ENCODE data around the gene SH3PXD2A. TPM values are rescaled to one million over a fixed set of nuclear protein-coding genes. Genes with fewer than 3 reads are reported as not detected.
A peak's percentile ranks its signal among the peaks of the same experiment; 100 is the strongest.

Gene SH3PXD2A
- total RNA-seq, 1 experiment from 2014 or later: 5.4 TPM

DNA sequence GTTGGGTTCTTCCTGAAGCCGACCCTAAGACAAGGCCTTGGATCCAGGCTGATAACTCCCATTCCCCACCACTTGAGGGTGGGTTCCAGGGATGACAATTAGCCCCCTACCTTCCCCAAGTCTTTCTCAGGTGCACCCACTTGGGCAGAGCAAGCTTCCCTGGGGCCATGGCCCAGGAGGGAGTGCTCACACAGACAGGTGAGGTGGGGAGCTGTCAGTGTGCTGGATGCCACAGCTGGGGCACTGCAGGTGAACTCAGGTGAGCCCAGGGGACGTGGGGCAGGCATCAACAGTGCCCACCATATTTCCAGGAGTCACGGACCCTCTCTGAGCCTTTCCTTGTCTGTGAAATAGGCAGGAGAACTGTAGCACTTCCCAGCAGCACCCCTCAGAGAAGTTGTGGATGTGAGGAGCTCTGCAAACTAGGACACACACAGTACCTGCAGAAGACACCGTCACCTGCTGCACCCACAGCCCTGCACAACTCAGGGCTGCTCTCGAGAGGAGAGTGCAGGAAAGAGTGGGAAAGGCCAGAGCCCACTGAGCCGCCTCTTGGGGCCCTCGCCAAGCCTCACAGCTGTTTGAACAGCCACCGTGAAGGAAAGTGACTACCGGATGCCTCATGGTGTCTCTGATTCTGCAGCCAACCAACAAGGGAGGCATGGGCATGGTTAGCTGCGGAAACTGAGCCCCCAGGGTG is 17.9 kb downstream of the SH3PXD2A start:
- Histone ChIP-seq H3K4me3 (no peak overlapping the region), H3K36me3 (no peaks in the 10 kb centered on the region), H3K27me3 (no peaks in the 10 kb centered on the region), H3K4me1 (peaks cover 37% of the 10 kb centered on the region), H3K9me3 (replicated peaks) (peaks cover 5% of the 10 kb centered on the region), H3K27ac (no peak overlapping the region)
- DNase-seq: no peak

DNA sequence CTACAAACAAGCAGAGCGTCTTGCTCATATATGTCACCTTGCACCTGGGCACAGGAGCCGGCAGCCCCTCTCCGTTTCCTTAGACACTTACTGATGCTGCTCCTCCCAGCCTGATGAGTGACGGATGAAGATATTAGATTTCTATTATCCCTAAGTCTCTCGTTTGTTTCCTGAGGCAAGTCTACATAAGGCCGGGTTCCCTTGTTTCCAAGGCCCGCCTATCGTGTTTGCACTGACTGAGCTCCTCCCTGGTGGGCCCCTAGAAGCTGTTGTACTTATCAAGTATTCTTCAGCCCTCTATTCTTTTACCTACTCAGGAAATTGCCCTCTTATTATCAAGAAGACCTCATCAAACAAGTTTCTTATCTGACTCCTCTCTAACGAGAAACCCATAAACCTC is 18.5 kb downstream of the SH3PXD2A start:
- H3K4me1 ChIP-seq: peaks cover 37% of the 10 kb centered on the region
- no peak overlapping the region for H3K27ac ChIP-seq

DNA sequence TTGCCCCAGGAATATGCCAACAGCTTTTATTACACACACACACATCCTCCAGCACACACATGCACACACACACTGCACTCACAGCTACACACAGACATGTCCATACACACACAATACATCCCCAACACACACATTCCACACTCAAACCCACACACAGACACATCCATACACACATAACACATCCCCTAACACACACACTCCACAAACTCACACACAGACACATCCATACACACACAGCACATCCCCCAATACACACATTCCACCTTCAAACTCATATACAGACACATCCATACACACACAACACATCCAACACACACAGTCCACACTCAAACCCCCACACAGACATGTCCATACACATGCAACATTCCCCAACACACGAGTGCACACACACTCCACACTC is 19.1 kb downstream of the SH3PXD2A start:
- Histone ChIP-seq H3K27ac (no peak overlapping the region), H3K9me3 (replicated peaks) (peaks cover 8% of the 10 kb centered on the region), H3K4me3 (no peak overlapping the region), H3K4me1 (peaks cover 32% of the 10 kb centered on the region), H3K27me3 (no peaks in the 10 kb centered on the region), H3K36me3 (no peaks in the 10 kb centered on the region)
- DNase-seq: no peak

More for the DNA sequence above, 18.5 kb downstream of the SH3PXD2A start:
- Histone ChIP-seq H3K36me3 (no peaks in the 10 kb centered on the region), H3K9me3 (replicated peaks) (peaks cover 8% of the 10 kb centered on the region), H3K4me3 (no peak overlapping the region), H3K27me3 (no peaks in the 10 kb centered on the region)
- DNase-seq: no peak

DNA sequence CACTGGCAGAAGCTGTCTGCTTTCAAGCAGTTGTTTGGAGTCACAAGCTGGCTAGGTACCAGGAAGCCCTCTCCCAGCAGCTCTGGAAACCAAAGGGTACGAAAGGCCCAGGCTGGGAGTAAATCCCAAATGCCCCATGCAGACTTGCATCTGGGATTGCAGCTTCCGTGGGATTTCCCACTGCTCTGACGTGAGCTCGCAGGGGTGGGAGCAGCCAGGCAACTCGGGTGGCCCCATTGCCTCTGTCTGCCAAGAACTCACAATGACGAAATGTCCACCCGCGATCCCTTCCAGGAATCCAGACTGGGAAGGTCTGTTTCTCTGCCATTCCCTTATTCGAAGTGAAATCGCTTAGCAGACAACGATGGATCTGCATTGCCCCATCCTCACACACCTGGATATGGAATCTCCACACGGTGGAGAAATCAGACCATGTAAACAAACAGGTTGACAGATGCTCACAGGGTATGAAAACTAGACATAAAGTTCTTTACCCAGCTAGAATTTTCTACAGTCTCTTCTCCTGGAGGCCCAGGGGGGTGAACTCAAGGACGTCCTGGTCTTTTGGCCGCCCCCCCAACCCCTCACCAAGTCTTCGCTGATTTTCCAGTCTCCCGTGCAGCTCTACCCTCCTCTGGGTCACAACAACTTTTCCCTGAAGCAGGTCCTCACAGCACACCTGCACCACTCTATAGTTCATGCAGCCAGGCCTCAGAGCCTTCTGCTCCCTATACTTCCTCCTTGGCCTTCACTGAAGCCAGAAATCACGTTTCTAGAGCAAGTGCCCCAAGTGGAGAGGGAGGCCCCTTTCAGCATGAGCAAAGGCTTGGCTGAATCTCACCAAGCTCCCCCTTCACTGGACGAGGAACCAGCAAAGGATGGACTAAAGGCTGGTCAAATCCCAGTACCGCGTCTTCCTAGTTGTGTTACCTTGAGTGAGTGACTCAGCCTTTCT is 20.0 kb downstream of the SH3PXD2A start:
- H3K4me3 ChIP-seq: no peak overlapping the region
- H3K4me1 ChIP-seq: peaks cover 25% of the 10 kb centered on the region
- no peak for DNase-seq
- H3K27ac ChIP-seq: no peak overlapping the region
- H3K9me3 ChIP-seq (replicated peaks): peaks cover 8% of the 10 kb centered on the region
- H3K27me3 ChIP-seq: no peaks in the 10 kb centered on the region
- H3K36me3 ChIP-seq: no peaks in the 10 kb centered on the region

DNA sequence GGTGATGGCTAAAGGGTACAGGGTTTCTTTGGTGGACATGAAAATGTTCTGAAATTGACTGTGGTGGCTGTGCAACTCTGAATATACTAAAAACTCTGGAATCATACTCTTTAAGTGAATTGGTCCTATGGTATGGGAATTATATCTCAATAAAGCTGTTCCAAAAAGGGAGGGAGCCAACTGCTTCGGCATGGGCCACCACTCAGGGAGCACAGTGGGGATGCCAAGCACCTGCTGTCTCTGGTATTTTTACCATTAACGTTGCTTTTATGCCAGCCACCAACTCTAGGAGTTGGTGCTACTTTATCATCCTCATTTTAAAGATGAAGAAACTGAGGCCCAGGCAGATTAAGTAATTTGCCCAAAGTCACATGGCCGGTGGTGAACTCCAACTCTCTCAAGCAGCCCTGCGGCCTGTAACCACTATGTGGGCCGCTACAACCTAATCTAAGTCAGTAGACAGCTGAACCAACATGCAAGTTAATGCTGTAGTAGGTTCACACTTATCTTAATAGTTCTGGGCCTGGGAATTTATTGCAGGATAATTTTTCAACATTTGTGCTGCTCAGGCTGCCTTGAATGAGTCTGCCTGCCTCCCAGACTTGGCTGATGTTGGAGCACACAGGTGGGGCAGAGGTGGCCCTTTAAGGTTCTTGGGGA is 20.8 kb downstream of the SH3PXD2A start:
- Histone ChIP-seq H3K4me3 (no peak overlapping the region), H3K4me1 (peaks cover 30% of the 10 kb centered on the region), H3K9me3 (replicated peaks) (peaks cover 8% of the 10 kb centered on the region), H3K27ac (no peak overlapping the region), H3K27me3 (no peaks in the 10 kb centered on the region), H3K36me3 (no peaks in the 10 kb centered on the region)
- peak in 1 of 2 experiments; percentile 63 for DNase-seq

DNA sequence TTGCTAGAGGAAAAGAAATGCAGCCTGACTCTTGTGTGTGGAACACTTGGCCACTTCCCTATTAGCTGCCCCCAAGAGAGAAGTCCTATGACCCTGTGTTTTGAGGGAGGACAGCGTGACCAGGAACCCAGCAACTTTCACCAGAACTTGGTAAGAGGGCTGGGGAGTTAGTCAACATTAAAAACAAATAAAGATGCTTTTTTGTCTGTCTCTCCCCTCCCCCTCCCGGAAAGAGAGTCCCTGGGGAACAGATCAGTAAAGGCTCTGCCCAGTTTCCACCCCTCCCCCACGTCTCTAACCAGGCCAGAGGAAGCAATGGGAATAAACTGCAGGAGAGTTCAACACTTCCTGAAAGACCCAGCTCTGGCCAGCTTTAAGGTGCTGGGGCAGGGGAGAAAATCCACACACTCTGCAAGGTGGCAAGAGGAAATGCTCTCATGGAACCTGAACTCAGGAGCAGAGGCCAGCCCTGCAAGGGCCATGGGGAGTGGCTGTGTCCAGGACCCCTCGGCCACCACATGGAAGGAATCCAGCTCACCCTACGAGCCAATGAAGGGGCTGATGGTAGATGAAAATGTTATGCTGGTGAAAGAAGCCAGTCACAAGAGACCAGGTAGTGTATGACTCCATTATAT is 21.5 kb downstream of the SH3PXD2A start:
- DNase-seq: no peak
- Histone ChIP-seq H3K9me3 (replicated peaks) (peaks cover 8% of the 10 kb centered on the region), H3K27ac (no peak overlapping the region), H3K36me3 (no peaks in the 10 kb centered on the region), H3K4me3 (no peak overlapping the region), H3K4me1 (peaks cover 34% of the 10 kb centered on the region), H3K27me3 (no peaks in the 10 kb centered on the region)

DNA sequence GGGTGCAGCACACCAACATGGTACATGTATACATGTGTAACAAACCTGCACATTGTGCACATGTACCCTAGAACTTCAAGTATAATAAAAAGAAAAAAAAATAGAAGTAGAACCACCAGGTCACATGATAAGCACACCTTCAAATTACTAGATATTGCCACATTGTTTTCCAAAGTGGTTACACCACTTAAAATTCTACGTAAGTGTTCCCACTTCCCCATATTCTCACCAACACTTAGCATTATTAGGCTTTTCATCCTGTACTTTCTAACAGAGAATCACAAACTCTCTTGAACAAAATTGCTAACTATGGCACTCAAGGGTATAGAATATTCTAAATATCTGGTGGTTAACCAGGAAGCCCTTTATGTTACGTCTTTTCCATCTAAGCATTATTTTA is 22.6 kb downstream of the SH3PXD2A start:
- H3K9me3 ChIP-seq (replicated peaks): peaks cover 8% of the 10 kb centered on the region
- H3K27ac ChIP-seq: no peak overlapping the region
- no peak for DNase-seq
- no peaks in the 10 kb centered on the region for H3K27me3 ChIP-seq
- no peaks in the 10 kb centered on the region for H3K36me3 ChIP-seq
- H3K4me1 ChIP-seq: peaks cover 37% of the 10 kb centered on the region
- no peak overlapping the region for H3K4me3 ChIP-seq

DNA sequence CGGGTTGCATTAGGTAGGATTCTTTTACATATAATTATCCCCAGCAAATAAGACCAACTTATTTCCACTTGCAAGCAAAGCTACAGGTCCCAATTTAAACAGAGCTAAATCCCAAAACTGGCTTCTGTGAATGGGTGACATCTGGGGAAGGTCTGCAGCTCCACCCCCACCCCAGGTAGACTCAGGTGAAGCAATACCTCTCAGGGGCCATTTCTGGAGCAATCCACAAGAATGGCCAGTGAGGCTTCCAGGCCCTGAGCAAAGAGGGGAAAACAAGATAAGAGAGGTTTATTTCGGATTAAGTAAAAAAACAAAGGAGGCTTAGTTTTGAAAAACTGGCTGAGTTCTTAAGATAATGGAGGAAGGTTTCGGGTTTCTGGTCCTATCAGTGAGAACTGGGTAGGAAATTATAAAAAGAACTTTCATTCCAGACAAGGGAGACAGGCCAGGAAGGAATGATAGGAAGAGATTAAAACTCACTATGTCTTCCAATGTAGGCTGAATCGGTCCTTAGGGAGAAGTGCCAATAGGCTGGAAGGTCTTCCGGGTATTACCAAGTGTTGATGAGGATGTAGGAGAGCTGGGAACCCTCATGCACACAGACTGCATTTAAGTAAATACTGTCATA is 25.4 kb downstream of the SH3PXD2A start:
- Histone ChIP-seq H3K27me3 (no peaks in the 10 kb centered on the region), H3K4me3 (no peak overlapping the region), H3K9me3 (replicated peaks) (peaks cover 8% of the 10 kb centered on the region), H3K27ac (no peak overlapping the region), H3K36me3 (no peaks in the 10 kb centered on the region), H3K4me1 (peaks cover 39% of the 10 kb centered on the region)
- DNase-seq: no peak

DNA sequence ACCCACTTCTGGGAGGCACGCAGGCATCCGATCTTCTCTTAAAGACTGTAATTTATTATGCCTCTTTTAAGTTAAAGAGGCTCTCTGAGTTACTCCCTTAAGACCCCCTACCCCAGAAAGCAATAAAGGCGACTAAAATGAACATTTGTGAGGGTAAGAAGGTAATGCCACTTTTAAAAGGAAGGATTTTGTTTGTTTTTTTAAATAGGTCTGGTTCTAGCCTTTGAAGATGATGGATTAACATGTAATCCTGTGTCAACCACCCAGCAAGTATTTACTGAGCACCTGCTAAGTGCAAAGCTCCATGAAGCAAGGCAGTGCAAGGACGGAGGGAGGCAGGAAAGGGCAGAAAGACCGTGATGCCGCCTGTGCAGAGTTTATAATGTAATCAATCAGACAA is 26.1 kb downstream of the SH3PXD2A start:
- no peaks in the 10 kb centered on the region for H3K27me3 ChIP-seq
- peaks cover 8% of the 10 kb centered on the region for H3K9me3 ChIP-seq (replicated peaks)
- no peak overlapping the region for H3K27ac ChIP-seq
- no peak overlapping the region for H3K4me3 ChIP-seq
- H3K36me3 ChIP-seq: no peaks in the 10 kb centered on the region
- no peak for DNase-seq
- H3K4me1 ChIP-seq: peaks cover 32% of the 10 kb centered on the region

DNA sequence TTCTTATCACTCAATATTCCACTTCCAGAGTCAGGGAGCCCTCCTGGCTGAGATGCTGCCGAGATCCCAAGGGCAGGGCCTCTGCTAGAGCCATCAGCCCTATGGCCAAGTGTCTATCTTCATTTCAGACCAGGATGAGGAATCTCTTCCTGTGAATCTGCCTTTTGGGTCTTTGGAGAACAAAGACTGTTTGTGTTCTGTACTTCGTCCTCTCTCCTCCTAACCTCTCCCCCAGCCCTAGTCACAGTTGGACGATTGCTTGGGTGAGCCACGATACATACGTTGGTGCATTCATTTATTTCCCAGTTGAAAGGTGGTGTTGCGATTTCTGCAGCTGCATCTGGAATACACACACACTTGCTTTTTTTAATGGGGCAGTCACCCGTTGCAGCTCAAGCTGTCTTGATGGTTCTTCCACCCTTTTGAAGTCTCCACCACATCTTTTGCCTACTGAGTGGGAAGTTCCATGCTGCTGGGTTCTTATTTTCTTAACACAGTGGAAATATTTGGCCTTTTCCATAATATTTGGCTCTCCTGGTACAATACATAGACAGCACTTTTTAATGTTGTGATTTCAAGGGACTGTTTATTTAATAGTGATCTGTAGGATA is 26.7 kb downstream of the SH3PXD2A start:
- Histone ChIP-seq H3K27ac (no peak overlapping the region), H3K27me3 (no peaks in the 10 kb centered on the region), H3K4me1 (peaks cover 33% of the 10 kb centered on the region), H3K9me3 (replicated peaks) (peaks cover 8% of the 10 kb centered on the region), H3K36me3 (no peaks in the 10 kb centered on the region), H3K4me3 (no peak overlapping the region)
- no peak for DNase-seq

DNA sequence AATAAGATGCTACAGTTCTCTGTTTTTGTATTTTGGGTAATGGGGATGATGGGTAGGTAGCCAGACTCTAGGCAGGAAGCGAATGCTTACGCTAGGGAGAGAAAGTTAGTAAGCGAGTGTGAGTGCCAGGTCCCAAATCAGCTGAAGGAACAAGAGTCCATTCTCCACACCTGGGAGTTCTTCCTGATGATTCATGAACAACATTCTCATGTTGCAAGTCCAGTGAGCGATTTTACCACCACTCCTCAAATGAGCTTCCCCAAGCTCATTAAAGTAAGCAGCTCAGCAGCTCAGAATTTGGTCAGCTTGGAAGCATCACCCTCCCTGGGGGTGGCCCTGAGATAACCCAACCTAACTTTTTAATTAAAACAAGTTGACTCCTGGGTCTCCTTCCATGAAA is 27.3 kb downstream of the SH3PXD2A start:
- Histone ChIP-seq H3K36me3 (no peaks in the 10 kb centered on the region), H3K27ac (no peak overlapping the region), H3K4me3 (no peak overlapping the region), H3K27me3 (no peaks in the 10 kb centered on the region), H3K9me3 (replicated peaks) (peaks cover 8% of the 10 kb centered on the region), H3K4me1 (peaks cover 33% of the 10 kb centered on the region)
- no peak for DNase-seq

DNA sequence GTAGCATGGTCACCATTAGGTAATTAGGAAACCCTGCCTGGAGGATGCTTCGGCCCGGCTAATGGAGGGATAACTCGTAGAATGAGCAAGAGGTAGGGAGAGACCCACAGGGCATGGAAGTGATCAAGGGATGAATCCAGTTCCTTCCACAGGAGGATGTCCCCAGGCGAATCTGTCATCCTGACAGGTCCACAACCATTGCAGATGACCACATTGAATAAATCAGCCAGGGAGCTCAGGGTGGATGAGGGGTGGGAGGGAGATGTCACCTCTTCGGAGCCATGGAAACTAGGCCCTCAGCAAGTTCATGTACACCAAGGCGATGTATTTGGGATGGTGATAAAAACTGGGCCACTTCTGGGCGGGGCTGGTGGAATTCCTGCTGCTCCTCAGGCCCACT is 28.5 kb downstream of the SH3PXD2A start:
- Histone ChIP-seq H3K9me3 (replicated peaks) (no peaks in the 10 kb centered on the region), H3K4me1 (peaks cover 44% of the 10 kb centered on the region), H3K36me3 (no peaks in the 10 kb centered on the region), H3K27ac (no peak overlapping the region), H3K4me3 (no peak overlapping the region), H3K27me3 (no peaks in the 10 kb centered on the region)
- no peak for DNase-seq

DNA sequence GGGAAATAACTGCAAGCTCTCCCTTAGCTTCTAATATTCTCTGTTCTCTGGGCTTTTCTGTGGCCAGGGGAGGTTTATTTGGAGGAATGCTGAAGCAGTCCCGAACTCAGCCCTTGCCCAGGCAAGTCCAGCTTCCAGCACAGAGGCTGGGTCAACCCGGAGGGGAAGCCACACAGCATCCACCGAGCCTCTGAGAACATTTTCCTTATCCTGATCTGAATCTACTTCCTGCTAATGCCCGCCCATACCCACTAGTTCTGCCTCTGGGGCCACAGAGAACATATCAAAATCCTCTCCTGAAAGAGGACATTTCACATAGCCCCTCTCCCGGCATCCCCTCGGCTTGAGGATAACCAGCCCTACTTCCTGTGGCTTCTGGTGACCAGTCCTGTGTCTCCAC is 31.1 kb downstream of the SH3PXD2A start:
- peaks cover 56% of the 10 kb centered on the region for H3K4me1 ChIP-seq
- no peaks in the 10 kb centered on the region for H3K9me3 ChIP-seq (replicated peaks)
- H3K27ac ChIP-seq: no peak overlapping the region
- no peak for DNase-seq
- H3K27me3 ChIP-seq: no peaks in the 10 kb centered on the region
- H3K4me3 ChIP-seq: no peak overlapping the region
- H3K36me3 ChIP-seq: no peaks in the 10 kb centered on the region

DNA sequence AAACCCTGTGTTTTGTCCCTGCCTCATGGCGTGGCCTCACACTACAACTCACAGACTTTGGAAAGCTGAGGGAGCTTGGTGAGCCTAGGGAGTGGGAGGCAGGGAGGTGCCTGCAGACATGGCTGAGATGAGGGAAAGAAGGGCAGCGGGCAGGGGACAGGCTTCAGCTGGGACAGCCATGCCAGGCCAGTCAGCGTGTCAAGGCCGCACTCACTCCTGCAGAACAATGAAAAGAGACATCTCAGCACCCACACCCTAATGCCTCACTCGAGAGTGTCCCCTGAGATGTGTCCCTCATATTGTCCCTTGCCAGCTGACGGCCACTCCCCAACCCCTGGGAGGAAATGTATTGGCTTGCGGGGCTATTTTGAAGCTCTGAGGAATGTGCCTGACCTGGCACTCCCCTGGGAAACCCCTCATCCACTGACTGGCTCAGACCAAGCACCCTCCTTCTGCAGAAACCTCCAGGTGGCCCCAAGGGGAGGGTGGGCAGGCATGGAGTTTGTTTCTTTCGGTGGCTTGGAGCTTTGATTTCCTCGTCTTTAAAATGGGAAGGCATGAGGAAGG is 31.6 kb downstream of the SH3PXD2A start:
- no peak overlapping the region for H3K27ac ChIP-seq
- no peaks in the 10 kb centered on the region for H3K36me3 ChIP-seq
- no peaks in the 10 kb centered on the region for H3K27me3 ChIP-seq
- no peak overlapping the region for H3K4me3 ChIP-seq
- no peaks in the 10 kb centered on the region for H3K9me3 ChIP-seq (replicated peaks)
- peaks cover 55% of the 10 kb centered on the region for H3K4me1 ChIP-seq
- DNase-seq: no peak
